ENCODE results near the gene ZNRD2.

The ZNRD2 gene

GRCh38 chr11:65612691-65613090 lies 42.4 kb downstream of the ZNRD2 start:
- DNase-seq: no peak

- DNase-seq: no peak
Measured at GRCh38 chr11:65613091-65613928, 43.0 kb downstream of the ZNRD2 start.

GRCh38 chr11:65615229-65615949 lies 45.1 kb downstream of the ZNRD2 start, which contains the start of gene PCNX3:
PCNX3 (plus strand) TSS chr11:65615776; CDS start chr11:65616312, 536 bp downstream.
- peak; percentile 100 for DNase-seq

- DNase-seq: peak; percentile 58 to 69
Measured at GRCh38 chr11:65615950-65616574, 45.8 kb downstream of the ZNRD2 start.

GRCh38 chr11:65616575-65617001 lies 46.3 kb downstream of the ZNRD2 start:
- DNase-seq: no peak

GRCh38 chr11:65617136-65617850 lies 47.0 kb downstream of the ZNRD2 start:
- no peak for DNase-seq

GRCh38 chr11:65617990-65618751 lies 47.9 kb downstream of the ZNRD2 start:
- no peak for DNase-seq

- no peak for DNase-seq
Measured at GRCh38 chr11:65618763-65619162, 48.5 kb downstream of the ZNRD2 start.

- DNase-seq: no peak
Measured at GRCh38 chr11:65619281-65619928, 49.1 kb downstream of the ZNRD2 start.

- DNase-seq: no peak
Measured at GRCh38 chr11:65620666-65621065, 50.4 kb downstream of the ZNRD2 start.

GRCh38 chr11:65621460-65621859 lies 51.2 kb downstream of the ZNRD2 start:
- DNase-seq: no peak
